ENCODE data around the gene CLSTN3.

The CLSTN3 gene

DNA sequence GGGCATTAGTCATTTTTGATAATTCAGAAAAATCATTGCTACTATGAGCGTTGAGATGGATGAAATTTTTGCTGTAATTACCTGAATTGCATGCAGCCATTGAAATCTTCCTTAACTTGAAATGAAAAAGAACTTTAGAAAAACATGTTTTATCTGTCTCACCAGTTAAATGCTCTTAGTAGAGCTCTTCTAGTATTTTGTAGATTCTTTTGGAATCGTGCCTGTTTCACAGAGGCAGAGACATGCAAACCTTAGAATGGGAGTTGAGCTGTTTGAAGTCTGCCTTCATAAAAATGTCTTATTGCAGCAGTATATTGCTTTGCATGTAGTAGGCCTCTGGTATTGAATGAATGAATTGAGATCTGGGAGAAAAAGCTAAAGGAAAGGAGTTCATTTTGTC, 63.5 kb downstream of the CLSTN3 start:
- no peak for DNase-seq

DNA sequence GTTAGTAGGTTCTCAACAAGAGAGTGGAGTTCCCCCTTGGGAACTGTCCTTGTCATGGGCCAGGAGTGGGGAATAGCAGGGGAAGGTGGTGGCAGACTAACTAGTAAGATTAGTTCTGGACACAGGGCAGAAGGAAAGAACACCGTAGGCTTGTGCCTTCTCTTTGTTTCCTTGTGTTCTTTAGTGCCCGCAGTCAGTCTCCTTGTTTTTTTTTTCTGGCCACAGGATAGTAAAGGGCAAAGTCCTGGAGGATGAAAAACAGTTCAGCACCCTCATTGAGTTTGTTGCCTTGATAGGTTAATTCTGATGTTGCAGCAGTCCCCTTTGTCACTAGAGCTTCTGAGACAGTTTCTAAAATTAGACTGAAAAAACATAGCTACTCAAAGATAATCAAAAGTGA, 67.7 kb downstream of the CLSTN3 start:
- DNase-seq: no peak

GRCh38 chr12:7203109-7203508, 72.9 kb downstream of the CLSTN3 start:
- no peak for DNase-seq

- no peak for DNase-seq
Measured at GRCh38 chr12:7205091-7205490, 74.9 kb downstream of the CLSTN3 start.

- DNase-seq: no peak
Measured at GRCh38 chr12:7206691-7207090, 76.5 kb downstream of the CLSTN3 start.

GRCh38 chr12:7207866-7208625, 77.9 kb downstream of the CLSTN3 start:
- DNase-seq: no peak
